RWPE2 (cell line): ENCODE measurements around the gene MAN1C1.

Experiments
- ATAC-seq: fragments of 200-7000 bp; cut with Tn5 transposase; 3 replicates; pipeline ENCODE4 v1.9.1; 2021; ENCODE audit warnings: low read depth
- DNase-seq: peaks from one replicate; pipeline ENCODE4 v3.0.0-alpha.2; 2020; ENCODE audit warnings: low spot score
- H3K27ac ChIP-seq: fragments of 450-650 bp; 2 replicates; pipeline ENCODE4 v1.5.1; 2017; ENCODE audit warnings: mild to moderate bottlenecking; ENCODE audit not compliant: poor library complexity, severe bottlenecking
- H3K27me3 ChIP-seq: fragments of 250-450 bp; sonication (Bioruptor Pico); 2 replicates; pipeline ENCODE4 v1.5.1; 2021; ENCODE audit warnings: mild to moderate bottlenecking, moderate library complexity; ENCODE audit not compliant: insufficient read depth, poor library complexity, severe bottlenecking
- H3K36me3 ChIP-seq: fragments of 250-450 bp; sonication (Bioruptor Pico); 2 replicates; pipeline ENCODE4 v1.5.1; 2020; ENCODE audit warnings: low read depth, mild to moderate bottlenecking, moderate library complexity
- H3K4me1 ChIP-seq: fragments of 250-450 bp; sonication (Bioruptor Pico); 2 replicates; pipeline ENCODE4 v1.5.1; 2021; ENCODE audit warnings: mild to moderate bottlenecking, moderate library complexity; ENCODE audit not compliant: insufficient read depth, poor library complexity, severe bottlenecking
- H3K4me3 ChIP-seq: fragments of 250-450 bp; sonication (Bioruptor Pico); 2 replicates; pipeline ENCODE4 v1.5.1; 2021; ENCODE audit warnings: mild to moderate bottlenecking, moderate library complexity; ENCODE audit not compliant: severe bottlenecking
- H3K9me3 ChIP-seq: fragments of 250-450 bp; sonication (Bioruptor Pico); 2 replicates; pipeline ENCODE4 v1.5.1; 2021; ENCODE audit warnings: mild to moderate bottlenecking, moderate library complexity; ENCODE audit not compliant: severe bottlenecking
- TF ChIP-seq, protein P1 (sequence below): fragments of 450-650 bp; IDR thresholded peaks from one replicate; pipeline ENCODE4 v1.5.1; 2017; ENCODE audit warnings: mild to moderate bottlenecking, moderate library complexity; ENCODE audit not compliant: poor library complexity, severe bottlenecking

MAN1C1 gene

GRCh38 chr1:25677193-25677773, 60.7 kb downstream of the MAN1C1 start:
- H3K36me3 ChIP-seq, result no peaks in the 10 kb centered on the region
- no peaks in the 10 kb centered on the region for H3K27me3 ChIP-seq
- DNase-seq (no peak), ATAC-seq (no peak)
- no peak overlapping the region for H3K27ac ChIP-seq
- TF ChIP-seq, protein P1, sequence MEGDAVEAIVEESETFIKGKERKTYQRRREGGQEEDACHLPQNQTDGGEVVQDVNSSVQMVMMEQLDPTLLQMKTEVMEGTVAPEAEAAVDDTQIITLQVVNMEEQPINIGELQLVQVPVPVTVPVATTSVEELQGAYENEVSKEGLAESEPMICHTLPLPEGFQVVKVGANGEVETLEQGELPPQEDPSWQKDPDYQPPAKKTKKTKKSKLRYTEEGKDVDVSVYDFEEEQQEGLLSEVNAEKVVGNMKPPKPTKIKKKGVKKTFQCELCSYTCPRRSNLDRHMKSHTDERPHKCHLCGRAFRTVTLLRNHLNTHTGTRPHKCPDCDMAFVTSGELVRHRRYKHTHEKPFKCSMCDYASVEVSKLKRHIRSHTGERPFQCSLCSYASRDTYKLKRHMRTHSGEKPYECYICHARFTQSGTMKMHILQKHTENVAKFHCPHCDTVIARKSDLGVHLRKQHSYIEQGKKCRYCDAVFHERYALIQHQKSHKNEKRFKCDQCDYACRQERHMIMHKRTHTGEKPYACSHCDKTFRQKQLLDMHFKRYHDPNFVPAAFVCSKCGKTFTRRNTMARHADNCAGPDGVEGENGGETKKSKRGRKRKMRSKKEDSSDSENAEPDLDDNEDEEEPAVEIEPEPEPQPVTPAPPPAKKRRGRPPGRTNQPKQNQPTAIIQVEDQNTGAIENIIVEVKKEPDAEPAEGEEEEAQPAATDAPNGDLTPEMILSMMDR, result no peak
- H3K9me3 ChIP-seq, result no peaks in the 10 kb centered on the region
- H3K4me3 ChIP-seq, result no peak overlapping the region
- no peaks in the 10 kb centered on the region for H3K4me1 ChIP-seq

- H3K4me3 ChIP-seq, result no peak overlapping the region
- DNase-seq (no peak), ATAC-seq (no peak)
- TF ChIP-seq, protein P1, result no peak
- no peaks in the 10 kb centered on the region for H3K9me3 ChIP-seq
- no peaks in the 10 kb centered on the region for H3K27me3 ChIP-seq
- no peak overlapping the region for H3K27ac ChIP-seq
- no peaks in the 10 kb centered on the region for H3K4me1 ChIP-seq
- no peaks in the 10 kb centered on the region for H3K36me3 ChIP-seq
These were observed 62.6 kb downstream of the MAN1C1 start for GRCh38 chr1:25679171-25679570.

DNA sequence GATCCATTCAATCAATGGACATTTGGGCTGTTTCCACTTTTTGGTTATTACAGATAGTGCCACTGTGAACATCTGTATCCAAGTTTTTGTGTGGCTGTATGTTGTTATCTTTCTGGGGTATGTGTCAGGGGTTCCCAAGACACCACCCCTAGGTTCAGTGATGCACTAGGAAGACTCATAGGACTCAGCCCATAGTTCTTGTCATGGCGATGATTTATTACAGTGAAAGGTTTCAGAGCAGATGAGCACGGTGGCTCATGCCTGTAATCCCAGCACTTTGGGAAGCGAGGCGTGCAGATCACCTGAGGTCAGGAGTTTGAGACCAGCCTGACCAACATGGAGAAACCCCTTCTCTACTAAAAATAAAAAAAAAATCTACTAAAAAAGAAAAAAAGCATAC, 64.1 kb downstream of the MAN1C1 start:
- Histone ChIP-seq H3K4me3 (no peak overlapping the region), H3K9me3 (no peaks in the 10 kb centered on the region), H3K36me3 (no peaks in the 10 kb centered on the region), H3K27me3 (no peaks in the 10 kb centered on the region), H3K27ac (no peak overlapping the region), H3K4me1 (no peaks in the 10 kb centered on the region)
- TF ChIP-seq, protein P1, result no peak
- ATAC-seq (no peak), DNase-seq (no peak)

DNA sequence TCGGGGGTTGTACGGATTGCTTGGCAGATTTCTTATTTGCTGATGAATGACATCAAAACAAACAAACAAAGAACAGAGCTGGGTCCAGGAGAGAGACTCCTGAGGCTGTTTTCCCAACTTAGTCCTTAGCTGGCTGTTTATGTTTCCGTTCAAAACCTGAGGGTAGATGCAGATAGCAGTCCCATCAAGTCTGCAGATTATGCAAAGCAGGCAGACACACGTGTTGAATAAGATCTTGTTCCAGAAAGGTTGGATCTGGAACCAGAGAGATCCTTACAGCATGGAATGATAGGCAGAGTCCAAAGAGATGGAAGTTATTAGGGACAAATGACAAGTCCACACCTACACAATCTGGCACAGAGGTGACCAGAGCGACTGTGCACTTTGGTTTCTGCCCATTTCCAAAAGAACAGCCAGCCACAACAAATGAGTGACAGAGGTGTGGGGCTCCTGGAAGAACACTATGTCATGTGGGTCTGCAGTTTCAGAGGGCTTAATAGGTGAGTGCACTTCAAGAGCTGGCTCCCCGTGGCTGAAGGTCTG, 65.5 kb downstream of the MAN1C1 start:
- Histone ChIP-seq H3K27me3 (no peaks in the 10 kb centered on the region), H3K27ac (no peak overlapping the region), H3K4me1 (no peaks in the 10 kb centered on the region), H3K9me3 (no peaks in the 10 kb centered on the region), H3K36me3 (no peaks in the 10 kb centered on the region), H3K4me3 (no peak overlapping the region)
- ATAC-seq (no peak), DNase-seq (no peak)
- TF ChIP-seq, protein P1, result no peak

DNA sequence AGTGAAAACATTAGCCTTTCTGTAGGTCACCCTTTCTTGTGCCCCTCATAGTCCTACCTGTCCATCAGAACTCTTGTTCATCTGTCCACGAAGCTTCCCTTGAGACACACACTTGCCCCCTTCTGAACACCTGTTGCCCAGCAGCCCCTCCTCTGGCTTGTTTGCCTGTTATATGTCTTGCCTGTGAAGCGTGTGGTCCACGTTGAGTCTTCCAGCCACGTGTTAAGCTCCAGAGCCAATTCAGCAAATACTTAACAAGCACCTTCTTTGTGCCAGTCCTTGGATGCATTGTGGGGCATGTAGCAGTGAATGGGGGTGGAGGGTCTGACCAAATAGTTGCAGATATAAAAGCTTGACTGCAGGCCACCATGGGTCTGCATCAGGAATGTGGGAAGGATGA, 66.6 kb downstream of the MAN1C1 start:
- Histone ChIP-seq H3K27ac (no peak overlapping the region), H3K4me3 (no peak overlapping the region), H3K36me3 (no peaks in the 10 kb centered on the region), H3K4me1 (no peaks in the 10 kb centered on the region), H3K27me3 (no peaks in the 10 kb centered on the region), H3K9me3 (no peaks in the 10 kb centered on the region)
- TF ChIP-seq, protein P1, result no peak
- no peak for DNase-seq
- no peak for ATAC-seq
